Astrocyte of the spinal cord (primary cell): ENCODE results near the gene TUBB8.
"Not testable (repeated sequence)": the region's sequence is repeated elsewhere in the genome, so short reads cannot be mapped to it uniquely, and the experiment has no call there.

Source experiments
- DNase-seq: peaks from one replicate; pipeline ENCODE4 v3.0.0; 2011; ENCODE audit warnings: low read depth, low spot score
- H3K4me3 ChIP-seq: 2 replicates; pipeline ENCODE4 v1.5.1; 2011; ENCODE audit warnings: low read depth, mild to moderate bottlenecking, low read length, moderate library complexity
- in situ Hi-C: cut with HindIII; loops from 2 replicates; pipeline ENCODE4 v1.10.0; 2017; ENCODE audit warnings: low sequenced_read_pairs

TUBB8 gene

DNA sequence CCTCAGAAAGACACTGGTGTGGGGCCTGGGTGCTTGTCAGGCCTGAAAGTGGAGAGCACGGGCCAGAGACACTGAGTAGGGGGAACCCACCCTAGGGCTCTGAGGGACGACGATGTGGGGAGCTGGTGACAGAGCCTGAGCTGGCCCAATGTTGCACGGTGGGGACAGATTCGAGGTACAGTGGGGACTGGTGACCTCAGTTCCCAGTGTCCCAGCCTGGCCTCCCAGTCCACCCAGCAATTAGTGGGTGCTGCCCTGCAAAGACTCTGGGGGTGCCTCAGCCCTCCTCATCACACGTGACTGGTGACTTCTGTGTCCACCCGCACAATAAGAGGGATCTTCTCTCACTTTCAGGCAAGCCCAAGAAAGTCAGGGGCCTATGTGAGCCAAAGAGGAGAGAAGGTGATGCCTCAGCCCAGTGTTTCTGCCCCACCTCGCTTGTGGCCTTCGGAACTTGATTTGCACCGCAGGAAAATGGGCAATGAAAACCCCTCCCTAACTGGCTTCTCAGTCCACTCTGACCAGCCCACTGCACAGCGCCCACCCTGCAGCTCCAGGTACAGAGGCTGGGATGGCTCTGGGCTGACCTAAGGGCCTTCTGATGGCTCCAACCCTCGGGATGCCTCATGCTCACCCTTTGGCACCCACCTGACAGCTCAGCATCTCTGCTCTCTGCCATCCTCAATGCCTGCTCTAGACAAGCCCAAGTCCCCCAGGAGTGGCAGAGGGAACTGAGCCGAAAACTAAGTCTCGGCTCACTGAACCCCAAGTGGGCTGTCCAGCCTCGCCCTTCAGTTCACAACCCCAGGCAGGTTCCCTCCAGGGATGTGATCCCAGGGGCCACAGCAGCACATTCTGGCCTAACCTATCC, 36.4 kb downstream of the TUBB8 start:
- H3K4me3 ChIP-seq, in situ Hi-C loops, DNase-seq: not testable (repeated sequence)

DNA sequence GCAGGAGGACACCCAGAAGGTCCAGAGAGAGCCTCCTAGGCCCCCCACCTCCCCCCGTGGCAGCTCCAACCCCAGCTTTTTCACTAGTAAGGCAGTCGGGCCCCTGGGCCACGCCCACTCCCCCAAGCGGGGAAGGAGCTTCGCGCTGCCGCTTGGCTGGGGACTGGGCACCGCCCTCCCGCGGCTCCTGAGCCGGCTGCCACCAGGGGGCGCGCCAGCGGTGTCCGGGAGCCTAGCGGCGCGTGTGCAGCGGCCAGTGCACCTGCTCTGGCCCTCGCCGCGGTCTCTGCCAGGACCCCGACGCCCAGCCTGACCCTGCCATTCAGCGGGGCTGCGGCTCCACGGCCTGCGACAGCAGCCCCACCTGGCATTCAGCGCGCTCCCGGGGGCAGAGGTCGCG, 37.8 kb downstream of the TUBB8 start:
- DNase-seq, in situ Hi-C loops, H3K4me3 ChIP-seq: not testable (repeated sequence)

DNA sequence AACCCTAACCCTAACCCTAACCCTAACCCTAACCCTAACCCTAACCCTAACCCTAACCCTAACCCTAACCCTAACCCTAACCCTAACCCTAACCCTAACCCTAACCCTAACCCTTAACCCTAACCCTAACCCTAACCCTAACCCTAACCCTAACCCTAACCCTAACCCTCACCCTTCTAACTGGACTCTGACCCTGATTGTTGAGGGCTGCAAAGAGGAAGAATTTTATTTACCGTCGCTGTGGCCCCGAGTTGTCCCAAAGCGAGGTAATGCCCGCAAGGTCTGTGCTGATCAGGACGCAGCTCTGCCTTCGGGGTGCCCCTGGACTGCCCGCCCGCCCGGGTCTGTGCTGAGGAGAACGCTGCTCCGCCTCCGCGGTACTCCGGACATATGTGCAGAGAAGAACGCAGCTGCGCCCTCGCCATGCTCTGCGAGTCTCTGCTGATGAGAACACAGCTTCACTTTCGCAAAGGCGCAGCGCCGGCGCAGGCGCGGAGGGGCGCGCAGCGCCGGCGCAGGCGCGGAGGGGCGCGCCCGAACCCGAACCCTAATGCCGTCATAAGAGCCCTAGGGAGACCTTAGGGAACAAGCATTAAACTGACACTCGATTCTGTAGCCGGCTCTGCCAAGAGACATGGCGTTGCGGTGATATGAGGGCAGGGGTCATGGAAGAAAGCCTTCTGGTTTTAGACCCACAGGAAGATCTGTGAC, 38.7 kb downstream of the TUBB8 start:
- DNase-seq, in situ Hi-C loops: not testable (repeated sequence)

More for the DNA sequence above, 38.7 kb downstream of the TUBB8 start:
- H3K4me3 ChIP-seq: not testable (repeated sequence)
